Activated gamma-delta T cell (primary cell): Measurements from ENCODE around the gene RUNX1.

Source experiments
- DNase-seq: peaks from one replicate; lab custom pipeline; 2025; lab: John Stamatoyannopoulos, UW

RUNX1 gene

GRCh38 chr21:34897828-34898227 is 151.3 kb downstream of the RUNX1 start:
- DNase-seq = no peak

GRCh38 chr21:34894401-34894800 is 154.7 kb downstream of the RUNX1 start:
- no peak for DNase-seq

GRCh38 chr21:34892209-34892608 is 156.9 kb downstream of the RUNX1 start:
- no peak for DNase-seq

- DNase-seq = no peak
Observed at GRCh38 chr21:34891613-34891943, 157.5 kb downstream of the RUNX1 start.

- DNase-seq = no peak
Observed at GRCh38 chr21:34890724-34891612, 158.1 kb downstream of the RUNX1 start.

GRCh38 chr21:34890470-34890723 is 158.7 kb downstream of the RUNX1 start:
- no peak for DNase-seq

GRCh38 chr21:34889676-34890469 is 159.2 kb downstream of the RUNX1 start:
- peak; percentile 65 for DNase-seq

- peak; percentile 65 for DNase-seq
Observed at GRCh38 chr21:34889320-34889675, 159.8 kb downstream of the RUNX1 start.

GRCh38 chr21:34888569-34889319 is 160.4 kb downstream of the RUNX1 start:
- DNase-seq = peak; percentile 70

GRCh38 chr21:34887725-34888568 is 161.2 kb downstream of the RUNX1 start:
- peak; percentile 79 for DNase-seq

GRCh38 chr21:34887105-34887442 is 162.0 kb downstream of the RUNX1 start:
- no peak for DNase-seq

- no peak for DNase-seq
Observed at GRCh38 chr21:34886240-34887104, 162.6 kb downstream of the RUNX1 start.

- DNase-seq = no peak
Observed at GRCh38 chr21:34885626-34886239, 163.4 kb downstream of the RUNX1 start.

- no peak for DNase-seq
Observed at GRCh38 chr21:34885125-34885524, 164.0 kb downstream of the RUNX1 start.

- DNase-seq = no peak
Observed at GRCh38 chr21:34884346-34884929, 164.7 kb downstream of the RUNX1 start.

- DNase-seq = no peak
Observed at GRCh38 chr21:34883491-34884271, 165.4 kb downstream of the RUNX1 start.

- DNase-seq = no peak
Observed at GRCh38 chr21:34882719-34883131, 166.4 kb downstream of the RUNX1 start.

GRCh38 chr21:34881839-34882371 is 167.2 kb downstream of the RUNX1 start:
- DNase-seq = no peak

GRCh38 chr21:34881421-34881820 is 167.7 kb downstream of the RUNX1 start:
- no peak for DNase-seq
